Measurements from ENCODE around the gene PITPNC1.
A peak's percentile ranks its signal among the peaks of the same experiment; 100 is the strongest.
"Not testable (repeated sequence)": the region's sequence is repeated elsewhere in the genome, so short reads cannot be mapped to it uniquely, and the experiment has no call there.

PITPNC1 gene

DNA sequence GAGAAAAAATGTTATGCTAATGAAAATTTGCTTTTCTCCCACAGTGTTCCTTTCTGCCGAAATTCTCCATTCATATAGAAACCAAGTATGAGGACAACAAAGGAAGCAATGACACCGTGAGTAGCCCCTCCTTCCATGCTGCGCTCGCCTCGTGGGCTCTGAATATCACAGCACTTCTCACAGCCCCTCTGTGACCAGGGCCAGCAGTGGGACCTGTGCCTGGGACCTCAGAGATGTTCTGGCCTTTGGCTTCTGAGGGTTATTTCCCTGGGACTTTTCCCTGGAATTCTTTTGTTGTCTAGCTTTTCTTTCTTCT lies 201.0 kb downstream of the PITPNC1 start:
- Histone ChIP-seq H3K36me3 (ENCODE audit: insufficient read depth, low read length) (peaks cover 5% of the 10 kb centered on the region), H3K27me3 (ENCODE audit: control insufficient read depth, insufficient read depth, low read length) (no peaks in the 10 kb centered on the region), H3K4me2 (ENCODE audit: low read length) (no peak overlapping the region), H3K4me1 (ENCODE audit: control insufficient read depth, insufficient read depth, low read length) (no peaks in the 10 kb centered on the region), H3K9me3 (replicated peaks; ENCODE audit: low read length) (no peaks in the 10 kb centered on the region), H3K9ac (ENCODE audit: low read depth, low read length) (no peak overlapping the region), H3K4me3 (ENCODE audit: low read length) (no peak overlapping the region)

DNA sequence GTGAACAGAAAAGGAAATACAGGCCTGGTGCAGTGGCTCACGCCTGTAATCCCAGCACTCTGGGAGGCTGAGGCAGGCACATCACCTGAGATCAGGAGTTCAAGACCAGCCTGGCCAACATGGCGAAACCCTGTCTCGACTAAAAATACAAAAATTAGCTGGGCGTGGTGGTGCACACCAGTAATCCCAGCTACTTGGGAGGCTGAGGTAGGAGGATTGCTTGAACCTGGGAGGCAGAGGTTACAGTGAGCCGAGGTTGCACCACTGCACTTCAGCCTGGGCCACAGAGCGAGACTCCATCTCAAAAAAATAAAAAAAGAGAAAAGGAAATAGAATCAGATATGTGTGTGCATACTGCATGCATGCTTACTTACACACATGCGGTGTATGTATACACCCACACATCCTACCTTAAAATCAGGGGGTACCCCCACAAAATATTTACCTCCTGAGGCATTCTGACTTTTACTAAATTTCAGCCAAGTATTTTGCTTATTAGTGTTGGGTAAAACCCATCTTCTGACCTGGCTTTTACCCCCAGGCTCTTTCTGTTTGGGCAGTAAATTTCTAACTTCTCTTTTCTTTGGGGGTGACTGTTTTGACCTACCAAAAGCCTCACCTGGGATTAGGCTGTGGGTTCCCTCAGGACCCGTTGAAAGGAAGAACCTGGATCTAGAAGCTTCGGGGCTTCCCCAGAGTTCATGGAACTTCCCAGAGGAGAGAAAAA lies 201.8 kb downstream of the PITPNC1 start:
- not testable (repeated sequence) for H3K9ac ChIP-seq (ENCODE audit: low read depth, low read length); H3K4me2 ChIP-seq (ENCODE audit: low read length); H3K4me1 ChIP-seq (ENCODE audit: control insufficient read depth, insufficient read depth, low read length); H3K27me3 ChIP-seq (ENCODE audit: control insufficient read depth, insufficient read depth, low read length); H3K9me3 ChIP-seq (replicated peaks; ENCODE audit: low read length); H3K4me3 ChIP-seq (ENCODE audit: low read length); H3K36me3 ChIP-seq (ENCODE audit: insufficient read depth, low read length)

DNA sequence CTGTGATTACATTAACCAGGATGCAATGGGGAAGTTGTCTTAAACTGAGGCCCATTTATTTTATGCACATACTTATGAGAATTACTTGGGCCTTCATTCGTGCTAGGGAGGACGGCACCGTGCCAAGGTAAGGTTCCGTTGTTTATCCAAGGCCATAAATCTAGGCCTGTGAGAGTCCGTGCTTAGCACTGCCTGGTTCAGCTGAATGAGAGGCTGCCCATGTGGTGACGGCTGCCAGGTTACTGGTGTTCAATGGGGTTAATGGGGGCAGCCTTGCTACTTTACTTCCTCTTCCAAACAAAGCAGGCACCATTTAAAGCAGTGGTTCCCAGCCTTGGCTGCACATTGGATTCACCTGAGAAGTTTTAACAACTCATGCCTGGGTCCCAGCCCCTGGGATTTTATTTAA lies 205.6 kb downstream of the PITPNC1 start:
- no peak overlapping the region for H3K9ac ChIP-seq (ENCODE audit: low read depth, low read length)
- H3K9me3 ChIP-seq (replicated peaks; ENCODE audit: low read length) = no peaks in the 10 kb centered on the region
- no peak overlapping the region for H3K4me2 ChIP-seq (ENCODE audit: low read length)
- no peaks in the 10 kb centered on the region for H3K27me3 ChIP-seq (ENCODE audit: control insufficient read depth, insufficient read depth, low read length)
- H3K4me1 ChIP-seq (ENCODE audit: control insufficient read depth, insufficient read depth, low read length) = no peaks in the 10 kb centered on the region
- no peak overlapping the region for H3K4me3 ChIP-seq (ENCODE audit: low read length)
- peaks cover 5% of the 10 kb centered on the region for H3K36me3 ChIP-seq (ENCODE audit: insufficient read depth, low read length)

DNA sequence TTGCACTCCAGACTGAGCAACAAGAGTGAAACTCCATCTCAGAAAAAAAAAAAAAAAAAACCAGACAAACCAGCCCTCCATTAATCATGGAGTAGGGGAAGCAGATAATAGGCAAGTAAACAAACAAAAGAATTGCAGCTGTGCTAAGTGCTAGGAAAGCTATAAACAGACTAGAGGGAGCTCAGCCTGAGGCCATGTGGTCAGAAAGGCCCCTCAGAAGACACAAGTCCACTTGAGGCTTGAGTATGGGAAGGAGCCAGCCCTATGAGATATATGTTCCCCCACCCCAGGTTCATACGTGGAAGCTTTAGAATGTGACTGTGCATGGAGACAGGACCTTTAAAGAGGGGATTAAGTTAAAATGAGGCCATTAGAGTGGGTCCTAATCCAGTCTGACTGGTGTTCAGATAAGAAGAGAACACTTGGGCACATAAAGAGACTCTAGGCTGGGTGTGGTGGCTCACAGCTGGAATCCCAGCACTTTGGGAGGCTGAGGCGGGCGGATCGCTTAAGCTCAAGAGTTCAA lies 208.1 kb downstream of the PITPNC1 start:
- Histone ChIP-seq H3K4me3 (ENCODE audit: low read length) (no peak overlapping the region), H3K4me2 (ENCODE audit: low read length) (no peak overlapping the region), H3K4me1 (ENCODE audit: control insufficient read depth, insufficient read depth, low read length) (no peaks in the 10 kb centered on the region), H3K9me3 (replicated peaks; ENCODE audit: low read length) (no peaks in the 10 kb centered on the region), H3K36me3 (ENCODE audit: insufficient read depth, low read length) (no peaks in the 10 kb centered on the region), H3K27me3 (ENCODE audit: control insufficient read depth, insufficient read depth, low read length) (no peaks in the 10 kb centered on the region), H3K9ac (ENCODE audit: low read depth, low read length) (no peak overlapping the region)

DNA sequence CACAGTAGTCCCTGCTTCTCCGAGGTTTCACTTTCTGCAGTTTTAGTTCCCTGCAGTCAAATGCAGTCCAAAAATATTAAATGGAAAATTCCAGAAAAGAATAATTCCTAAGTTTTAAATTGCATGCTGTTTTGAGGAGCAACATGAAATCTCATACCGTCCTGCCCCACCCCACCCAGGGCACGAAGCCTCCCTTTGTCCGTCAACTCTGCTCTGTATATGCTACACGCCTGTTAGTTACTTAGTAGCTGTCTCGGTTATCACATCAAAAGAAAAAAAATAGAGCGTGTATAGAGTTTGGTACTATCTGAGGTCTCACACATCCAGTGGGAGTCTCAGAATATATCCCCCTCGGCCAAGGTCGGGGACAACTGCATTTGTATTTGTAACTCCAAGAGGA lies 211.2 kb downstream of the PITPNC1 start:
- no peak overlapping the region for H3K9ac ChIP-seq (ENCODE audit: low read depth, low read length)
- H3K36me3 ChIP-seq (ENCODE audit: insufficient read depth, low read length) = no peaks in the 10 kb centered on the region
- H3K9me3 ChIP-seq (replicated peaks; ENCODE audit: low read length) = no peaks in the 10 kb centered on the region
- H3K4me2 ChIP-seq (ENCODE audit: low read length) = peak overlapping the region; percentile 13
- H3K4me3 ChIP-seq (ENCODE audit: low read length) = no peak overlapping the region
- no peaks in the 10 kb centered on the region for H3K4me1 ChIP-seq (ENCODE audit: control insufficient read depth, insufficient read depth, low read length)
- H3K27me3 ChIP-seq (ENCODE audit: control insufficient read depth, insufficient read depth, low read length) = no peaks in the 10 kb centered on the region

DNA sequence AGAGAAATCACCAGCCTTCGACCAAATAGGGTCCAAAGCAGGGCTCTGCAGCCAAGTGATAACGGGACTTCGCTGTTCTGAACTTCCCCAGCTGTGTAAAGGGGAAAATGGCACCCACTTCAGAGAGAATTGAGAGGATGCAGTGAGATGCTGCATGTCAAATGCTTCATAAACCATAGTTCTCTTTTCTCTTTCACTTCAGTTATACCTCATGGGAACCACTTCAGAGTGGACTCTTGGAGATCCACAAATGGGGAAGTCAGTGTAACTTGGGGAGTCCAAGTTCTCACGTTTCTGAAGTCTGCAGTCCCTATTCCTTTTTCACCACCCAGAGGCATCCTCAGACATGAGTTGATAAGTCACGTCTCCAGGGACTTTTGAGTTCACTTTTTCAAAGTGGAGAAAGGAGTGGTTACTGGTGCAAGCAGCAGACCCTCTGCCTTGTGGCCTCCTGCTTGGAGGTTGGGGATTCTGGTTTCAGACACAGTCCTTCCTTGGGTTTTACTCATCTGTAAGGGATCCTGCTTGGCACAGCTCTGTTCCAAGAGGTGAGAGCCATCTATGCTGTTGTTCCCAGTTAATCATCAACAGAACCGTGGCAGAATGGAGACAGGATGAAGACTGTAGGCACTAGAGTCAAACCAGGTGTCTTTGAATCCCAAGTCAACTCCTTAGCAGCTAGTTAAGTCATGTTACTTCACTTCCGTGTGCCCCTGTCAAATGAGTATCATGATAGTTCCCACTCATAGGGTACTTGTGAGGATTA lies 217.2 kb downstream of the PITPNC1 start:
- Histone ChIP-seq H3K9me3 (replicated peaks; ENCODE audit: low read length) (no peaks in the 10 kb centered on the region), H3K4me3 (ENCODE audit: low read length) (no peak overlapping the region), H3K4me2 (ENCODE audit: low read length) (no peak overlapping the region), H3K9ac (ENCODE audit: low read depth, low read length) (no peak overlapping the region), H3K36me3 (ENCODE audit: insufficient read depth, low read length) (no peaks in the 10 kb centered on the region), H3K4me1 (ENCODE audit: control insufficient read depth, insufficient read depth, low read length) (no peaks in the 10 kb centered on the region), H3K27me3 (ENCODE audit: control insufficient read depth, insufficient read depth, low read length) (no peaks in the 10 kb centered on the region)

DNA sequence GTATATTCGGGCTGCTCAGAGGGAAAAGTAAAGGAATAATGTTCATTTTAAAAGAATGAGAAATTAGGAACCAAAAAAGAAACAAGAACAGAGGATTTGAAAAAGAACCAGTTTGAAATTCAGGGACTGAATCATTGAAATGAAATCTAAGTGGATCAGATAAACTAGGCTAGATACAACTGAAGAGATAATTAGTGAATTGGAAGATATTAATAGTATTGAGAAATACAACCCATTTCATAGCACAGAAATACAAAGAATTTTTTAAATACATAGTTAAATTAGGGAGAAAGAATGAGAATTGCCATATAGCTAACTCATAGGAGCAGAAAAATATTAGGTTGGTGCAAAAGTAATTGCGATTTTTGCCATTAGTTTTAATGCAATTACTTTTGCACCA lies 223.3 kb downstream of the PITPNC1 start:
- Histone ChIP-seq H3K36me3 (ENCODE audit: insufficient read depth, low read length) (no peaks in the 10 kb centered on the region), H3K27me3 (ENCODE audit: control insufficient read depth, insufficient read depth, low read length) (no peaks in the 10 kb centered on the region), H3K9ac (ENCODE audit: low read depth, low read length) (no peak overlapping the region), H3K4me2 (ENCODE audit: low read length) (no peak overlapping the region), H3K9me3 (replicated peaks; ENCODE audit: low read length) (peaks cover 5% of the 10 kb centered on the region), H3K4me3 (ENCODE audit: low read length) (no peak overlapping the region), H3K4me1 (ENCODE audit: control insufficient read depth, insufficient read depth, low read length) (no peaks in the 10 kb centered on the region)

DNA sequence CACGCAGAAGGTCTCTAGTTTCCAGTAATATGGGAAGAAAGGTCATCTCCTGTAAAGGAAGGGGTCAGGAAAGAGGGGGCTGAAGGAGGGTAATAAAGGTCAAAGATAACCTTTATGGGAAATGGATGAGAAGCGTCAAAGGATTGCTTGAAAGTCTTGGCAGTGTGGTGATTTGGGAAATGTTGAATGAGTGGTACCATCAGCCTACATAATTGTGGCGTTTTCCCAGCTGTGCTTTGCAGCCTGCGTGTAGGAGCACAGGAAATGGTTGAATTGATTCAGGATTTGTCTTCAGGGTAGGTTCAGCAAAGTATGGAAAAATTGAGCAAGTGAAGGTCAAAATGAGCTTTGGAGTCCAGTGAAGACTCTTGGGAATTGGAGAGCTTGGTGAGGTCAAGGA lies 224.8 kb downstream of the PITPNC1 start:
- no peak overlapping the region for H3K4me2 ChIP-seq (ENCODE audit: low read length)
- H3K9ac ChIP-seq (ENCODE audit: low read depth, low read length) = no peak overlapping the region
- no peak overlapping the region for H3K4me3 ChIP-seq (ENCODE audit: low read length)
- H3K27me3 ChIP-seq (ENCODE audit: control insufficient read depth, insufficient read depth, low read length) = no peaks in the 10 kb centered on the region
- H3K9me3 ChIP-seq (replicated peaks; ENCODE audit: low read length) = peaks cover 5% of the 10 kb centered on the region
- H3K36me3 ChIP-seq (ENCODE audit: insufficient read depth, low read length) = no peaks in the 10 kb centered on the region
- H3K4me1 ChIP-seq (ENCODE audit: control insufficient read depth, insufficient read depth, low read length) = no peaks in the 10 kb centered on the region

DNA sequence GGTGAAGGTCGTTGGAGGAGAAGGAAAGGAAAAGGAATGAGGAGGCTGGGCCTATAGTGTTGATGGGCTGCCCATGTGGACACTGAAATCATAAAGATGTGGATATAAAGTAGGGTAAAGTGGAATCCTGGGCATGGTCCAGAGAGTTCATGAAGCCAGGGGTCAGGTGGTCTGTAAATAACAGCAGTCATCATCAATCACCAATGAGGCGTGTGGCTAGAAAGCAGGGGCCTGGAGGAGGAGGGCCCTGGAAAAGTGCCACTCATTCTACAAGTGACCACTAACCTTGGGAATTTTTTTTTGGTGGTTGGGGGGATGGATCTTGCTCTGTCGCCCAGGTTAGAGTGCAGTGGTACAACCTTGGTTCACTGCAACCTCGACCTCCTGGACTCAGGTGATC lies 225.4 kb downstream of the PITPNC1 start:
- Histone ChIP-seq H3K4me2 (ENCODE audit: low read length) (no peak overlapping the region), H3K9ac (ENCODE audit: low read depth, low read length) (no peak overlapping the region), H3K36me3 (ENCODE audit: insufficient read depth, low read length) (no peaks in the 10 kb centered on the region), H3K4me3 (ENCODE audit: low read length) (no peak overlapping the region), H3K27me3 (ENCODE audit: control insufficient read depth, insufficient read depth, low read length) (no peaks in the 10 kb centered on the region), H3K9me3 (replicated peaks; ENCODE audit: low read length) (peaks cover 5% of the 10 kb centered on the region), H3K4me1 (ENCODE audit: control insufficient read depth, insufficient read depth, low read length) (no peaks in the 10 kb centered on the region)

DNA sequence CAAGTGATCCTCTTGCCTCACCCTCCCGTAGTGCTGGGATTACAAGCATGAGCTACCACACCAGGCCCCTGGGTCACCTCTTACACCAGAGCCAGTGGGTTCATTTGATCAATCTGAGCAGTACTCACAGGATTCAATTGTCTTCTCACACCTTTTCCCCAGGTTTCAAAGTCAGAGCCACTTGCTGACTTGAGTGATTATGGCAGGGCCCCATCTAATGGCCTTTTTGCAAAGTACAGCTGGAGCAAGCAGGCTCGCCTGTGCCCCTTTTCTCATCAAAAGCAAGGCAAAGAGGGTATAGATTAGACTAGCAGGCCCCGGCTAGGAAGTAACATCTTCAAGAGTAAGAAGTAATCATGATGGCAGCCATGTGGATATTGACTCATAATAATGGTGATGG lies 225.9 kb downstream of the PITPNC1 start:
- no peaks in the 10 kb centered on the region for H3K27me3 ChIP-seq (ENCODE audit: control insufficient read depth, insufficient read depth, low read length)
- H3K36me3 ChIP-seq (ENCODE audit: insufficient read depth, low read length) = no peaks in the 10 kb centered on the region
- H3K4me1 ChIP-seq (ENCODE audit: control insufficient read depth, insufficient read depth, low read length) = no peaks in the 10 kb centered on the region
- no peak overlapping the region for H3K4me3 ChIP-seq (ENCODE audit: low read length)
- H3K9ac ChIP-seq (ENCODE audit: low read depth, low read length) = no peak overlapping the region
- no peak overlapping the region for H3K4me2 ChIP-seq (ENCODE audit: low read length)
- peaks cover 5% of the 10 kb centered on the region for H3K9me3 ChIP-seq (replicated peaks; ENCODE audit: low read length)

DNA sequence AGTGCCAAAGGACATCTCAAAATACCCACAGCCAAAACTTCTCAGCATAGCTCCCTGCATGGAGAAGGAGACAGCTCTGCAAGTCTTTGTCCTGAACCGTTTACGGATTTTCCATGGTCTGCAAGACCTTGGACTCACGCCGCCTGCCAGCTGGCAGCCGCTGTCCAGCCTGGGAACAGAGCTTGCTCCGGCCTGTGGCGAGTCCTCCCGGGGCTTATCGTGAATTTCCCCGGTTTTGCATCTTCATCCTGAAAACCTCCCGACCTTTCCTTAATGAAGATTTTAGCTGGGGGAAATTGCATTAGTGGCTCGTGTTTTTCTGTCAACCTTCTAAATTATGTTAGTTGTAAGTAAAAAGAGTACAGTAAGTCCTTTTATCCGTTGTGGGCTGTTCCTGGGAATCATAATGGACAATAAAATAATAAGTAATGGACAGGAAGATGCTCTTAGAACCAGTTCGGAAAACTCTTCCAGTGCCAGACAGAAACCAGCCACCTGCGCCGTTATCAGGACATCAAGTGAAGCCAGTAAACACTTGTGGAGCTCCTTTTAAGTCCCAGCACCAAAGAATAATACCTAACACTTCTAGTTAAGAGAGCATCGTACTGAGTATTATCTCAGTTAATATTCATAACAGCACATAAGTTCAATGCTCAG lies 228.3 kb downstream of the PITPNC1 start:
- no peak overlapping the region for H3K9ac ChIP-seq (ENCODE audit: low read depth, low read length)
- H3K4me1 ChIP-seq (ENCODE audit: control insufficient read depth, insufficient read depth, low read length) = peaks cover 4% of the 10 kb centered on the region
- no peak overlapping the region for H3K4me3 ChIP-seq (ENCODE audit: low read length)
- H3K36me3 ChIP-seq (ENCODE audit: insufficient read depth, low read length) = no peaks in the 10 kb centered on the region
- no peaks in the 10 kb centered on the region for H3K9me3 ChIP-seq (replicated peaks; ENCODE audit: low read length)
- H3K4me2 ChIP-seq (ENCODE audit: low read length) = no peak overlapping the region
- H3K27me3 ChIP-seq (ENCODE audit: control insufficient read depth, insufficient read depth, low read length) = no peaks in the 10 kb centered on the region

Data from skeletal muscle satellite cell (primary cell).